DLD1 (cell line): Measurements from ENCODE around the gene HAUS8.

Source experiments
- in situ Hi-C: cut with HindIII; loops from 2 replicates; pipeline ENCODE4 v1.10.0; 2017; ENCODE audit warnings: low sequenced_read_pairs

Gene HAUS8

DNA sequence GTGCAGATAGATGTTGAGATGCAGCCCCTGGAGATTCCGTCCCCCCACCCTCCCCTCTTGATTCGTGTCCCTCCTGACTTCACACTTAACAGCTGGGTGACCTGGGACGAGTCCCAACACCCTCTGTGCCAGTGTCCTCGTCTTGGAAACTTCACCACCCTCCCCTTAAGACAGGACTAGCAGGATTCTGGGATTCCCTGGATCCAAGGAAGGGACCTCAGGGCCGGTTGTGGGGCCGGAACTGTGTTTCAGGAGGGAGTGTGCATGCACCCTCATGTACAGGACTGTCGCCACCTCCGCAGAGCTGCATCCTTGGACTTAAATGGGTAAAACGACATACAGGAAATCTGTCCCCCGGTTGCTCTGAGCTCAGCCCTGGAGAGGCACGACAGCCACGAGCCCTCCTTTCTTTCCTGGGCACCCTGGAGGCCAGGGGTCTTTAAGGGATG, 1.3 kb upstream of the HAUS8 start:
- in situ Hi-C loops: no loop called here

DNA sequence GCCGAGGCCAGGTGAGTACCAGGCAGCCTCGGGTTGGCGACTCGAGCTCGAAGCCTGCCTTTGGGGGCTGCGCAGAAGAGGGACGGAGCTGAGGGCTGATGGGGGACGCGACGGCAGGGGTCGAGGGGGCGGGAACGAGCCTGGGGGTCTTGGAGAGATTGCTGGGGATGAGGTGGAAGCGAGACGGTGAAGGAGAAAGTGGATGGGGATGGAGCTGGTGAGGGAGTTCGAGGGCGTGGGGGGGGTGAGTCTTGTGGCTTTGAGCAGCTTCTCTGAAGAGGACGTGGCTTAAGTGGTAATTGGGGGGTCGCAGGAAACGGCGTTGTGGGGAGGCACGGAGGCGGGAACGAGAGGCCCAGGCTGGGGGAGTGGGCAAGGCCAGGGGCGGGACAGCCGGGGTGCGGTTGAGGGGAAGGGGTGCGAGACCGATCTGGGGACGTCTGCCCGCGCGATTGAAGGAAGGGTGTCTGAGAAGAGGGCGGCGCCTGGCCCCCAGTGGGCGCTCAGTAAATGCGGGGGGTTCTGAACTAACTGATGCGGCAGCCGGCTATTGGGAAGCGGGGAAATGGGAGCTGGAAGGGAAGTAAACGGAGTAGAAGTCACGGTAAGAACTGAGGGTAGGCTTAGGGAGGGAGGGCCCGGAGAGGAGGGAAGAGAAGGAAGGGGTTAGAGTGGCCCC, 751 bp upstream of the HAUS8 start:
- in situ Hi-C loops: no loop called here

DNA sequence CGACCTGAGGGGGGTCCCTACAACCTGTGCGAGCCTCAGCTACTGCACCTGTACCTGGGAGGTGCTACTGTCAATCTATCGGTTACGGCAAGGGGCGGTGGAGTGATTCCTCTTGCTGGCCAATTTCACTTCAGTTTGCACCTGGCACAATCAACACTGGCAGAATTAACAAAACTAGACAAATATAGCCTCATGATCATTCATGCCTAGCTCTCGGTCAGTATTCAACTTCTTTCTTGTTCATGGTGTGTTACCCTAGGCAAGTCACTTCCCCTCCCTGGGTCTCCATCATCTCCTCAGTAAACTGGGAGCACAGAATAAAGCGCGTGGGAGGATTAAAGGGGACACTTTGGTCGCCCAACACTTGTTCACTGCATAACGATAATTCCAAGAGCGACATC, 618 bp downstream of the HAUS8 start:
- in situ Hi-C loops: no loop called here

DNA sequence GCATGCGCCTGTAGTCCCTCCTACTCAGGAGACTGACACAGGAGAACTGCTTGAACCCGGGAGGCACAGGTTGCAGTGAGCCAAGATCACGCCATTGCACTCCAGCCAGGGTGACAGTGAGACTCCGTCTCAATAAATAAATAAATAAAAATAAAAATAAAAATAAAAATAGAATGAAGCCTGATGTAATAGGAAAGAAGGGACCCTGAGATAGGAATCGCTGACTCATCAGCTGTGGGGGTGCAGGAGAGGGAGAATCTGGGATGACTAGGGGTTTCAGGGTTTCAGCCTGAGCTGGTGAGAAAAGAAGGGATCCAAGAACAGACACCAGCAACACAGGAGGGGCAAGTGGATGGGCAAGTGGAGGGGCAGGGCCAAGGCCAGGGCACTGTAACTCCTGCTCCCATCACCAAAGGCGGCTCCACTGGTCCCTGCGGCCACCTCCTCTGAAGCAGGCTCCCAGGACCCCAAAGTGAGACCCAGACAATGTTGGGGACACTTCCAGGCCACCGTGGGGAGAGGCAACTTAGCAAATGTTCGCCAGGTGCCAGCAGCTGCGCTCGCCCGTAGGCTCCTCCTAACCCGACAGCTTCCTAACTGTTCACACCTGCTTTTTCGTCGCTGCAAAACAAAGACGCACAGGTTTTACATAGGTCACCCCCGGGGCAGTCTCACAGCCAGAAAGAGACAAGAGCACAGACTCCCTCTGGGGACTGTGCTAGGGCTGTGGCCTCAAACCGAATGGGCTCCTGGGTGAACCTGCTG, 1.2 kb downstream of the HAUS8 start:
- in situ Hi-C loops: no loop called here

DNA sequence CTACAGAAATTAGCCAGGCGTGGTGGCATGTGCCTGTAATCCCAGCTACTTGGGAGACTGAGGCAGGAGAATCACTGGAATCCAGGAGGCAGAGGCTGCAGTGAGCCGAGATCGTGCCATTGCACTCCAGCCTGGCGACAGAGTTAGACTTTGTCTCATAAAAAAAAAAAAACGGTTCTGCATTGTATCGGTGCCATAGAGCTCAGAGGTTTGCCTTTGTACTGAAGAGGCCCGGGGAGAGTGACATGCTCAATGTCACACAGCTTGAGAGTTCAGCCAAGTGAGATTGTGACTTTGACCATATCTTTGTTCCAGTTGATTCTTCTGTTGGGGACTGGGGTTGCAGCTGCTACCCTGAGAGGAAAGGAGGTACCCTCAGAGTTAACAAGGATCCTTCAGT, 4.3 kb downstream of the HAUS8 start:
- in situ Hi-C loops: no loop called here

DNA sequence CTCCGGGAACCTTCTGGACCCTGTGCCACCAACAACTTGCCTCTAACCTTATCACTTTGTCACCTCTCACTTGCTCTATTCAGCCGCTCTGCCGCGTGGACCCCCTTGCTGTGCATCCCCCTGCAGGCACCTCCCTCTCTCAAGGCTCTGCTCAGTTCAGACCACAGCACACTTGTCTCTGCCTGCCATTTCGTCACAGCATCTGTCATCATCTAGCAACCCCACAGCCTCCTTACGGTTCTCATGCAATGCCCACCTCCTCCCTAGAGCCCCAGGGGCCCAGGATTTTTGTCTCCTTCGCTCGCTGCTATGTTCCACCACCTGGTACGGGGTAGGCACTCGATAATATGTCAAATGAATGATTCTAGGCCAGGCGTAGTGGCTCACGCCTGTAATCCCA, 4.8 kb downstream of the HAUS8 start:
- in situ Hi-C loops: no loop called here

DNA sequence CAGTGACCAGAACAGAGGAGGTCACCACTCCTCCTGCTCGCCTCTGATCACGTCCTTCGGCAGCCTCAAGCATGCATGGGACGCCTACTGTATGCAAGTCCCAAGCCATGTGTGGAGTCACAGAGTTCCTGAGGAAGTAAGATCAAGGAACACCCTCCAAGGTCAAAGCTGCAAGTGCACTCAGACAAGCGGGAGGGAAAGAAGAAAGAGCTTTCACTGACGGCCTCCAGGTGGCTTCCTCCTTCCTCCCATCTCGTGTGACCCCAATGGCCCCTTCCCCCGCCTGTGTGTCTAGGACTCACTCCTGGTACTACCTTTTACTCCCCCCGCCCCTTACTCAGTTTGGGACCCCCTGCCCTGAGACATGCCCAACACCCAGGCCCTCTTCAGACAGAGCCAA, 6.1 kb downstream of the HAUS8 start:
- in situ Hi-C loops: no loop called here

DNA sequence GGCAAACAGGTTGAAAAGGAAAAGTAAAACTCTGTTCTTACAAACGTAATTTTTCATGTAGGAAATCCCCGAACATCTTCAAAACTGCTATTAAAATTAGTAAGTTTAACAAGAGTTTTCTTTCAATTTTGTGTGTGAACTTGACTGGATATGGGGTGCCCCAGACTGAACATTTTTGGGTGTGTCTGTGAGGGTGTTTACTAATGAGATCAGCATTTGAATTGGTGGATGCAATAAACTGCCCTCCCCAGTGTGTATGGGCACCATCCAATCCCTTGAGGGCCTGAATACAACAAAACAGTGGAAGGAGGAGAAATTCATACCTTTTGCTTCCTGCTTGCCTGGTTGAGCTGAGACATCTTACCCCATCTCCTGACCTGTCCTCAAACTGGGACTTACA, 11.8 kb downstream of the HAUS8 start:
- in situ Hi-C loops: no loop called here

DNA sequence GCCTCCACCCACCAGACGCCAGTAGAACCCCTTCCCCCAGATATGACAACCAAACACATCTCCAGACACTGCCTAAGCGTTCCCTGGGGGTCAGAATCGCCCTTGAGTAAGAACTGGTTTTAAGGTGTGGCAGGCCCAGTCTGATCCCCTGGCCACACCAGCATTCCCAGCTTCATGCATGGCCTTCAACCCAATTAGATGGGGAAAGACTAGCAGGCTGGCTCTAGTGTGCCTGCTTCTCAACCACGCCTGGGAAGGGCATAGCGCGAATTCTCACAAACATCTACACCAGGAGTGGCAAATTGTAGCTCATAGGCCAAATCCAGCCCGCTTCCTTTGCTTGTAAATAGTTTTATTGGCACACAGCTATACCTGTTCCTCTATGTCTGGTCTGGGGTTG, 13.6 kb downstream of the HAUS8 start:
- in situ Hi-C loops: no loop called here

DNA sequence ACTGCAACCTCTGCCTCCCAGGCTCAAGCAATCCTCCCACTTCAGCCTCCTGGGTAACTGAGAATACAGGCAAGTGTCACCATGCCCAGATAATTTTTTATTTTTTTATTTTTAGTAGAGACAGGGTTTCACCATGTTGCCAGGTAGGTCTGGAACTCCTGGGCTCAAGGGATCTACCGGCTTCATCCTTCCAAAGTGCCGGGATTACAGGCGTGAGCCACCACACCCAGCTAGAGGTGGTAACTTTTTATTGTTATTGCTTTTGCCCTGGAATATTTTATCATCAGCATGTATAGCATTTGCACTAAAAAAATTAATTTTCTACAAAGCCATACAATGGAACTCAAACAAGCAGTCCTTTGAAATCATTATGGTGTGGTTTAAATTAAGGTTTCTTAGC, 14.0 kb downstream of the HAUS8 start:
- in situ Hi-C loops: no loop called here

DNA sequence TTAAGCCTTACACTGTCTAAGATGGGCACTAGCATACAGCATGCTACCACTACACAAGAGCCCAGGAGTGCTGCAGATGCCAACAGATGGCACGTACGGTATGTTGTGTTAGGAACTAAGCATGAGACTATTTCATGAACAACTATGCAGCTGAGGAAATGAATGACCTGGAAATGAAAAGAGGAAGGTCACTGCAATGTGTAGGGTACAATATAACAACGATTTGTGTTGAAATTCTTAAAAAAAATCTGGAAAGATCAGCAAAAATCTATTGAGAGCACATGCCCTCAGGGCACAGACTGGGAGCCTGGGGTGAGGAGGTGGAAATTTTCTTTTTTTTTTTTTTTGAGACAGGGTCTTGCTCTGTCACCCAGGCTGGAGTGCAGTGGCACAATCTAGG, 14.4 kb downstream of the HAUS8 start:
- in situ Hi-C loops: no loop called here

DNA sequence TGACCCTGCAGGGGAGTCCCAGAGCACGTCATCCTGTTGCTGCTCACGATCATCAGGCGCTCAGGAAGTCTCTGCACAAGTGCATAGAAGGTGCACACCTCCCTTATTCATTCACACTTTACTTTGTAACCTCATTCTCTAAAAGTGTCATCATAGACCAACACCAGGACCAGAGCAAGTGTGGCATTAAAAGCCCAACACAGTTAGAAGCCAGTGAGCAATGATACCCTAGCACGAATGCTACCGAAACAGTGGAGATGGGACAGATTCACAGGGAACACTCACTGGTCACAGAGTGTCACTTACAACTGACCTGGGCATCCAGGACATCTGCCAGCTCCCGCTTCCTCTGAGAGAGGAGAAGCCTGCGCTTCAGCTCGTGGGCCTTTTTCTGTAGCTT, 17.0 kb downstream of the HAUS8 start:
- in situ Hi-C loops: no loop called here

DNA sequence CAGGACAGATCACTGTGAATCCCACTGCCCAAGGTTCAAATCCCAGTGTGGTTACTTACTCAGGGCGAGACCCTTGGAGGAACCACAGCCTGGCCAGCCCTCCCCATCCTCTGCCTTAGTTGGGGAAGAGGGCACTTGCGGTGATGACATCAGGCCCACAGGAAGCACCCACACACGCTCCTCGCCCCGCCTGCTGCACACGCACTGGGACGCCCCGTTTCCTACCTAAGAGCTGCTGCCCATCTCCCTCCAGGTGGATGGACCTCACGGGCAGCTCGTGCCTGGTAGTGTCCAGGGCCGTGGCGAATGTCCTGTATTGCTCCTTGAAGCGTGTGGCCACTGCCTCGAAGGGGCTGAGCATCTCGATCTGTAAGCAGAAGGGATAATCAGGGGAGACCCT, 19.6 kb downstream of the HAUS8 start:
- in situ Hi-C loops: no loop called here

DNA sequence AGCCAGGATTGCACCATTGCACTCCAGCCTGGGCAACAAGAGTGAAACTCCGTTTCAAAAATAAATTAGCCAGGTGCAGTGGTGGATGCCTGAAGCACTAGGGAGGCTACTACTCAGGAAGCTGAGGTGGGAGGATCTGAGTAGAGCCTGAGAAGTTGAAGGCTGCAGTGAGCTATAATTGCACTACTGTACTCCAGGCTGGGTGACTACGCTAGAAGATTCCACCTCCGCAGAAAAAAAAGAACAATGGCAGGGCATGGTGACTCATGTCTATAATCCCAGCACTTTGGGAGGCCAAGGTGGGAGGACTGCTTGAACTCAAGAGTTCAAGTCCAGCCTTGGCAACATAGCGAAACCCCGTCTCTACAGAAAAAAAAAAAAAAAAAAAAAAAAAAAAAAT, 20.5 kb downstream of the HAUS8 start:
- in situ Hi-C loops: no loop called here

DNA sequence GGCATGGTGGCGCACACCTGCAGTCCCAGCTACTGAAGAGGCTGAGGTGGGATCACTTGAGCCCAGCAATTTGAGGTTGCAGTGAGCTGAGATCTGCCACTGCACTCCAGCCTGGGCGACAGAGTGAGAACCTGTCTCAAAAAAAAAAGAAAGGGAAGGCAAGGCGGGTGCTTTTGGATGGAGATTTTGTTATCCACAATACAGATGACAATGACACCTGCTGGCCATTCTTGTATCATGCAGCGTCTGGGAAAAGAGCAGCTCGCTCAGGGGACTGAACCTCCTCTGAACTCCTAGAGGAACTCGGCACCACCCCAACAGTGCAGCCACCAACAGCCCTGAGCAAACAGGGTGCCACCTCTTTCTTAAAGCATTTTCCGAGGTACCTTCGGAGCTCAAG, 22.8 kb downstream of the HAUS8 start:
- in situ Hi-C loops: no loop called here

DNA sequence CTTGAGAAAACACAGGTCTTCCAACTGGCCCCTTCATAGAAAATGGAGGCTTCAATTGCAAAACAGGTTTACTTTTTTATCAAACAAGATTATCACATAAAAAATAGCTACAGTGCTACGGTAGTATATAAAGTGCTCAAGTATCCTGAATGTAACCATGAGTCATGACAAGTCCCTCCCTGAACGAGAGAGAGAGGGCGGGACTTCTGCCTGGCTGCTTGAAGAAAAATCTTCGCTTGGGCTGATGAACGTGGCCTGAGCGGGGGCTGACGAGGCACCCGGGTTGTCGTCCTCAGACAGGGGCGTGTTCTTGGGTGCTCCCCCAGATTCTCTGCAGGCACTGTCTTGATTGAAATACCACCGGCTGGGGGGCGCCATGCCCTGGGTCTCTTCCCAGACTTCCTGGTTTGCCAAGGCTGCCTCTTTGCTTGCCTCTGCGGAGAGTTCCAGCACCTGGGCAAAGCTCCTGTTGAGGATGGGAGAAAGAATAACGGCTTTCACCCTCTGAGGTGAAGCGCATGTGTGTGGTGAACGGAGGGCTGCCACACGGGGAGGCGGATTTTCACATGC, 25.5 kb downstream of the HAUS8 start:
- in situ Hi-C loops: no loop called here

DNA sequence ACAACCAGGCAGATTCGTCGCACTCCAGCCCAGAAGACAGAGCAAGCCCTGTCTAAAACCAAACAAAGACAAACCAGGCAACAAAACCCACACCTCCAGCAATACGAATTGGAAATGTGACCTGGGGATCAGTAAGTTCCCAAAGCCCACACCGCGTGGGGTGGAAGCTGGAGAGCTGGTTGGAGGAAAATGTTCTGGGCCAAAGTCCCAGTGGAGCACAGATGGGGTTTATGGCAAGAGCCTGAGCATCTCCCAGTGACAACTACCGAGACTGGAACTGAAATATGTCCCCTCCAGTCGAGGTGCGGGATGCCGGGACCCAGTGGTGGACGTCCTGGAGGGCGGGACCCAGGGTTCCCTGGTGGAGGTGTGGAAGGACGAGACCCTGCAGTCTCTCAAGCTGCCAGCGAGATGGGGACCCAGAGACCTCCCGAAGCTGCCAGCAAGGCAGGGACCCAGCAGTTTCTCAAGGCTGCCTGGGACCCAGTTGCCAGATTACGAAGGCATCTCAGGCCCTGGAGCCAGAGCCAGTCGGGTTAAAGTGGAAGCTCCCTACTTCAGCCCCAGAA, 26.3 kb downstream of the HAUS8 start:
- in situ Hi-C loops: no loop called here

DNA sequence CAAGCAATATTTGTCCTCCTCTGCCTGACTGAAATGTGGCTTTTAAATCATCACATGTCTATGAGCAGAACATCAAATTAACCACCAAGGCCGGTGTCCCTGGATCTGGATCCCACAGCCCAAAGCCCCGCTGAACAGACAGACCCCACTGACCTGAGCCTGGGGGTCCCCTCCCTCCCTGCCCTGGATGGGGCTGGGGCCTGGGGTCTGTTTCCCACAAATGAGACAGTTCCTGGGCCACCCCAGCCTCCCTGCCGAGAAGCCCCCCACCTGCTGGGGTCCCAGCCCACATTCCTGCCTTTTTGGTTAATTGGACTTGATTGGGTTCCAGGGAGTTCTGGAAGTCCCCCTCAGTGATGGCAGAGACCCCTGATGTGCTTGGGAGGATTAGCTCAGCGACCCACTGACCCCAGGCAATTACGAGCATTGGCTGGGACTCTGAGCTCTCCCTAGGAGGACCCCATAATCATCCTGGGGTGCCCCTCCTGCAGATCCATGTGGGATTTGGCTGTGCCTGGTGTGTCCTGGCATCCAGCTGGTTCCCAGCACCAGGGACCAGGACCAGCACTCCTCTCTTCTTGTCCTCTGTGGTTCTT, 29.2 kb downstream of the HAUS8 start:
- in situ Hi-C loops: no loop called here

DNA sequence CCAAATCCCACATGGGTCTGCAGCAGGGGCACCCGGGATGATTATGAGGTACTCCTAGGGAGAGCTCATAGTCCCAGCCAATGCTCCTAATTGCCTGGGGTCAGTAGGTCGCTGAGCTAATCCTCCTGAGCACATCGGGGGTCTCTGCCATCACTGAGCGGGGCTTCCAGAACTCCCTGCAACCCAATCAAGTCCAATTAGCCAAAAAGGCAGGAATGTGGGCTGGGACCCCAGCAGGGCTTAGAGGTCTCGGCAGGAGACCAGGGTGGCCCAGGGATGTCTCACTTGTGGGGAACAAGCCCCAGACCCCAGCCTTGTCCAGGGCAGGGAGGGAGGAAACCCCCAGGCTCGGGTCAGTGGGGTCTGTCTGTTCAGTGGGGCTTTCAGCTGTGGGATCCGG, 31.5 kb downstream of the HAUS8 start:
- in situ Hi-C loops: no loop called here

DNA sequence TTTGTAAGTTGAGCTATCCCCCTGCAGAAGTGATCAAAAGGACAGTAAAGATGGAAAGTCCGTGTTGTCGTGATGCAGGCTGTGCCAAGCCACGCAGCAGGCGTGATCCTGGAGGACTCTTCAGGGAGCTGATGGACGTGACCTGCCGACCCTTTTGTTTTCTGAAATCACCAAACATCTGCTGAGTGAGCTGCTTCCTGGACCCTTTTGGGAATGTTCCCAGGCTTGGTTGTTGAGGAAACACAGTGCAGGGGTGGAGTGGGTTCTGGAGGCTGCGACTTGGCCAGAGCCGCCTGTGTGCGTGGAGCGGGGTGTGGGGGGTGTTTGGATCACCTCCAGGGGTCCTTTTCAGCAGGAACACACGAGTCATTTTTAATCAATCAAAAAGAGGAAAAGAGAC, 33.3 kb downstream of the HAUS8 start:
- in situ Hi-C loops: no loop called here

DNA sequence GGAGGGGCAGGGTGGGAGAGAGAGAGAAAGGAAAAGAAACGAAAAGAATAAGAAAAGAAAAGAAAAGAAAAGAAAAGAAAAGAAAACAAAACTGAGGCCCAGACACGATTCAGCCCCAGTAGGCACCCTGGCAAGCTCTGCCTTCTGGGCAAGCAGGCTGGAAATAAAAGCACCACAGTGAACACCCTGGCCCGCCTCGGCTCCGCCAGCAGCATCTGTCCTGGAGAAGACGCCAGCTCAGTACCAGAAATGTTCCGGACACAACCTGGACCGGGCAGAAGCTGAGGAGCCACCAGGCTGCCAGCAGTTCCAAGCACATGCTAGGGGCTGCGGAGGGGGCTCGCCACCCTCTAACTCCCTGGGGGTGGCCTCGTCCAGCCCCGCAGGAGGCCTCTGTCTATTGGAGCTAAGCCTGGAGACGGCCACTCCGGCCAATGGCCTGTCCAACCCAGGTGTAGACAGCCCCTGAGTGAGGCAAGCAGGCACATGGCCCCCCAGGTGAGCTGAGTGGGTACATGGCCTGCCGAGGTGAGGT, 37.2 kb downstream of the HAUS8 start:
- in situ Hi-C loops: loop anchor here (10.0 kb wide), 2 partner anchors 127 to 213 kb away; partner anchors contain the start of gene SIN3B
